D721Med (cell line): ENCODE data around the gene TBC1D4.

Experiments
- DNase-seq: peaks from one replicate; pipeline ENCODE4 v3.0.0; 2011; ENCODE audit warnings: low spot score; ENCODE audit not compliant: insufficient read length
- FAIRE-seq: peaks from 2 replicates; lab custom pipeline; 2011; peaks lifted over from hg19 to GRCh38; lab: Jason Lieb, UNC
- CTCF ChIP-seq: IDR thresholded peaks from 2 replicates; pipeline ENCODE4 v1.5.1; 2012; ENCODE audit warnings: mild to moderate bottlenecking, control low read depth; ENCODE audit not compliant: insufficient read depth; ENCODE audit errors: missing control alignments

Gene TBC1D4

GRCh38 chr13:75362026-75362425 is 119.9 kb downstream of the TBC1D4 start:
- DNase-seq = no peak
- no peak for FAIRE-seq
- TF ChIP-seq CTCF = no peak

DNA sequence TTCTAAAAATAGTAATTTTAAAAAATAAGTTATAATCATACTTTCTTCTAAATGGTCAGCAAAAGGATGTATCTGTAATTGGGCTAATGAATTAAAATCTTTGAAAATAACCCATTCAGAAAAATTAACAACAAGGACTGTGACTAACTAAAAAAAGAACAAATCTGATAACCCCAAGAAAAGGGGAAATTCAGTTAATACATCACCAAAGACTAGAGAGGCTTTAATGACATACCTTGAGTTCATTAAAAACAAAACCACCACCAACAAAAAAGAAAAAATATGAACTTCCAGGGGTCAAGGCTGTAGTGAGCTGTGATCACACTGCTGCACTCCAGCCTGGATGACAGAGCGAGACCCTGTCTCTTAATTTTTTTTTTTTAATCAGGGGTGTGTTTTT is 121.8 kb downstream of the TBC1D4 start:
- no peak for TF ChIP-seq CTCF
- DNase-seq = no peak
- FAIRE-seq = no peak

DNA sequence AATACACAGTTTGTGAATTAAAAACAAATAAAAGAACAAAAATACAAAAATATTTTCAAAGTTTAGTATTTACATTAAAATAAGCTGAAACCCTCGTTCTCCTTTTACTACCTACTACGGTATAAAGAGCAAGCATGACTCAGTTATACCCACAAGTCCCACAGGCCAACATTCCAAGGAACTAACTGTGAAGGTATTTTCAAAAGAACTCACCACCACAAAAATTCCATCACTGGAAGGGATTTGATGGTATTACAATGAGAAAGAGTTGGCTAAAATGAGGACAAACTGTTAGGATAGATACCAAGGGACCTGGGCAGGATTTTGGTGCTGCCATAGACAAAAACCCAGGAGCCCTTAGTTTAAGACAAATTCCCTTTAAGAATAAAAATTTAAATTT is 122.7 kb downstream of the TBC1D4 start:
- DNase-seq (no peak), FAIRE-seq (no peak)
- no peak for TF ChIP-seq CTCF

- DNase-seq = peak; percentile 28
- peak; percentile 56 for FAIRE-seq
- TF ChIP-seq CTCF = peak; percentile 51
Measured at GRCh38 chr13:75357576-75358289, 124.2 kb downstream of the TBC1D4 start.

DNA sequence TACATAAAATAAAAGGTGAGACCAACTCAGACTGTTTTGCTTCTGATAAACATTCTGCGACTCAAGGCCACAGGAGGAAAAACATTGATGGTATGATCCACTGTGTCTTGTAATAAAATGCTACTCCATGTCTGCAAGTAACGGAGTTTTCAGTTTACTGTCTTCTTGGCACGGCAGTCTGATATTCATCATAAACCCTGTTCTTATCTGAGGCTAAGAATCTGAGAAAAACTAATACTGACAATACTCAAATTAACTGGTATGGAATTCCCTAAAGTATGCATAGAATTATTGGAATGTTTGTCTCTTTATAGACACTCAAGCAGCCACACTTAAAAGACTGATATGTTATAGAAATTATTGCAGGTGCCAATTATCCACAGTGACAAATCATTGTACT is 125.5 kb downstream of the TBC1D4 start:
- FAIRE-seq = no peak
- DNase-seq = no peak
- no peak for TF ChIP-seq CTCF

DNA sequence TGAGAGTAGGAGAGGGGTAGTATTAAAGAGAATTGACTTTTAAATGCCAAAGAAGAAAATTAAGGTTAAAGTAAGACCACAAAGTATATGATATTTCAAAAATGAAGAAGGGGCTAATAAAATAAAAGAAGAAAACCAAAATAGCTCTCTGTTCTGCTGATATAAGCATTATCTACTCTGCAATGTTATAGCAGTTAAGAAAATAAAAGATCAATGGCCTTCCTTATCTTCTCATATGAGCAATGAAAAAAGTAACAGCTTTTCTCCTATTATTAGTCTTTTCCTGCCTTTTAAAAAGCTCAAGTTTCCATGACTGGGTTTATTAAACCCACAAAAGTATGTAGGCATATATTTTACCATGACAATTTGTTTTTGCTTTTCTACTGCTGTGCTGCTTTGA is 126.4 kb downstream of the TBC1D4 start:
- FAIRE-seq = no peak
- DNase-seq = no peak
- no peak for TF ChIP-seq CTCF

DNA sequence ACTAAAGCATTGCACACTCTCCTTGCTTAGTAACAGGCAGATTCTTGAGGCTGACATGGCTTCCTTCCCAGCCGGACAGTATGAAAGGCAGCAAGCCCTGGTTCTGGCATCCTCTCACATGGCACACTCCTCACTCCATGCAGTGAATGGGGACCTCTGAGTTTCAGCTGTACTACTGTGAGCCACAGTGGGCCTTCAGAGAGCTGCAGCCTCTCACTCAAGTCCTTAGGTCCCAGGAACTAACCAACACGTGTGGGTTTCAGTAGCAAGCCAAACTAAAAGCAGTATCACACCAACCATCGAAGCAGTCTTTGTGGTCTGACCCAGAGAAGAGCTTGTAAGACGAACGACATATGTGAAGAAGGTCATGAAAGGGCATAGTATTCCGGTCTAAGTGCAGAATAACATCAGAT is 128.2 kb downstream of the TBC1D4 start:
- no peak for TF ChIP-seq CTCF
- DNase-seq (no peak), FAIRE-seq (no peak)
